GM08714 (cell line): ENCODE measurements around the gene CMTM1.
"Not testable (repeated sequence)": the region's sequence is repeated elsewhere in the genome, so short reads cannot be mapped to it uniquely, and the experiment has no call there.

Source experiments
- H3K4me3 ChIP-seq: fragments of 200-500 bp; sonication (Bioruptor generic); 2 replicates; pipeline ENCODE4 v1.5.1; 2014; ENCODE audit warnings: mild to moderate bottlenecking, low read length, inconsistent platforms
- ZNF274 ChIP-seq: IDR thresholded peaks from 2 replicates; pipeline ENCODE4 v1.6.1; 2012; ENCODE audit warnings: mild to moderate bottlenecking, low read depth, low read length

Gene CMTM1

DNA sequence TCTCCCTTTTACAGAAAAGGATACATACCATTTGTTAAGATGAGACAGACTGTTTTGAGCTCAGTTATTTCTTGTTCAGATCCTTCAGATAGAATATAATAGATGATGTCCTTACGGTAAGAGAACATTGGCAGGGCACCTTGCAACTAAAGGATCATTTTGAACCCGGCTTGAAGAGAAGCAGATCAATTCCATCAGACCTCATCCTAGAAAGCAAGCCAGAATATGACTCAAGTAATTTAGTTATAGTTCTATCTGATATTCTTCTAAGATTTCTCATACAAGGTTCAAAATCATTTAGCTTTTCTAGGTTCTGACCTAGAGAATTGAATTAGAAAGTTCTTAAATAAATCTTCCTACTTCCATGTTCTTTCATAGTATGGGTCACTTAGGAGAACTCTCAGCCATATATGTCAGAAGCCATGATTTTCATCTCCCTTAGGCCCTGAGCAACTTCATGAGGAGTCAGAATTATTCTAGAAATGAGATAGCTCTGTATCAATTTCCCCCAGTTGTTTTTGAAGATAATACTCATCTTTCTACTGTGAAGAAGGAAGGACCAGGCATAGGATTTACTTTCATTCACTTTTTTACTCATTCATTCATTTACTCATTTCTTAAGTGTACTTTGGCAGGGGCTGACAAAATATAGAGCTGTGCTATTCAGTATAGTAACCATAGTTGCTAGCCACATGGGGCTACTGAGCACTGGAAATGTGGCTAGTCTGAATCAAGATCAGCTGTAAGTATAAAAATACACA, 2.5 kb upstream of the CMTM1 start:
- TF ChIP-seq ZNF274, result no peak
- H3K4me3 ChIP-seq, result no peak overlapping the region

DNA sequence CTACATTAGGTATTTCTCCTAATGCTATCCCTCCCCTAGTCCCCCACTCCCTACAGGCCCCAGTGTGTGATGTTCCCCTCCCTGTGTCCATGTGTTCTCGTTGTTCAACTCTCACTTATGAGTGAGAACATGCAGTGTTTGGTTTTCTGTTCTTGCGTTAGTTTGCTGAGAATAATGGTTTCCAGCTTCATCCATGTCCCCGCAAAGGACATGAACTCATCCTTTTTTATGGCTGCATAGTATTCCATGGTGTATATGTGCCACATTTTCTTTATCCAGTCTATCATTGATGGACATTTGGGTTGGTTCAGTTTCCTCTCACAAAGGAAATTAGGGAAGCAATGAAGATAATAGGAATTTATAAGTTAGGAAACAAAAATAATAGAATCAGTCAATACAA, 1.0 kb downstream of the CMTM1 start:
- not testable (repeated sequence) for H3K4me3 ChIP-seq

DNA sequence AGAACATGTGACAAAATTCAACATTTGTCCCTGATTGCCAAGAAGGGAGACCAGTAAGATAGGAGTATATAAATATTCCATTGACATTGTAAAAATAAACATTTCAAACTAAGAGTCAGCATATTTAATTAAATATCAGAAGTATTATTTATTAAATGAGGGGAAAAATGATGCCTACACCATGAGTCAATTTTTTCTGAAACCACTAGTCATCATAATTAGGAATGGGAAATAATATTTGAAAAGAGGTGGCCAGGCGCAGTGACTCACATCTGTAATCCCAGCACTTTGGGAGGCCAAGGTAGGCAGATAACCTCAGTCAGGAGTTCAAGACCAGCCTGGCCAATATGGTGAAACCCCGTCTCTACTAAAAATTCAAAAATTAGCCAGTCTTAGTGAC, 2.1 kb downstream of the CMTM1 start:
- no peak for TF ChIP-seq ZNF274
- H3K4me3 ChIP-seq, result no peak overlapping the region

DNA sequence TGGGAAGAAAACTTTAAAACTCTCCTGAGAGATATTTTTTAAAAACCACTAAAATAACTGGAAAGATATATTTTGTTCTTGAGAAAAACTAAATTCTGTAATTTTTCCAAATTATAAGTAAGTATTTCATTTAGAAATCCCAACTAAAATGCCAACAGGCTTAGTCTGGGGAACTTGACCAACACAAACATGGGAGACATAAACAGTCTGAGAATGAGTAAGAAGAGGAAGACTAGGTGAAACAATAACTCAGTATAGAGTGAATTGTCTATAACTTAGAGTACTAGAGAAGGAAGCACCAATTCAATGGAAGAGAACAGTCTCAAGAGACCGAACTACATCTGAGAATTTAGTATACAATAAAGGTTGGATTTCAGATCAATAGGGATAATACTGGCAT, 2.9 kb downstream of the CMTM1 start:
- no peak overlapping the region for H3K4me3 ChIP-seq
- TF ChIP-seq ZNF274, result no peak

DNA sequence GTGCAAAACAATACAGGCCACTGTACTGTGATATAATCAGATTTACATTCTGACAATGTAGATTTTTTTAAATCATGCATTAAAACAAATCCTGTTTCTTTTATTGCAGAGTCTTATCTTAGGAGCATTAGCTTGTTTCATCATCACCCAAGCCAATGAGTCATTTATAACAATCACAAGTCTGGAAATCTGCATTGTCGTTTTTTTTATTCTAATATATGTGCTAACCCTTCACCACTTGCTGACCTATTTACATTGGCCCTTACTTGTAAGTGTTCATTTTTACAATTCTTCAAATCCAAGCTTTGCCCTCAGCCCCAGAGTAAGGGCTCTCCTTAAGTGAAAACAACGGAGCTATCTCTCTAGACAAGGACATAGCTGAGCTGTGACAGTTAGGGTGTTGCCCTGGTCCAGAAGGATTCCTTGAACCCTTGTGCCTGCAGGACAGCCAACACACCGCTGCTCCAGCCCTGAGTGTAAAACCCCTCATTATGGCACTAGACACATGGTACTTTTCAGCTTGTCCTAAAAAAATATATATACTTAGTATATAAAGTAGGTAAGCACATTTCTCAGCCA, 3.7 kb downstream of the CMTM1 start:
- H3K4me3 ChIP-seq, result no peak overlapping the region

DNA sequence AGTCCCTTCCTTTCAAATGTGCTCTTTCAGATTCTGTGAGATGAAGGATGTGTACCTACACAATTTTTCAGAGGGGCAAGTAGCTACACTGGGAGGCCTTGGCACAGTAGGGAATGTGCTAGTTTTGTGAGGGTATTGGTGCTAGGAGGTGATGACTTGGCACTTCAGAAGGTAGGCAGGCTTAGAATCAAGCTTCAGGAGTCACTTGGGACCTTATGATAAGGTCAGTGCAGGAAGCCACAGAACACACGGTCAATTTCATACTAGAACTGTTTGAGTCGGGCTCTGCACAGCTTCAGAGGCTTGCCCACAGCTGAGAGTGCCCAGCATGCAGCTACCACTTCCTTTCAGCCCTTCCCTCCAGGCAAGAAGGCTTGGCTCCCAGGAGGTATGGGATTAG, 6.1 kb downstream of the CMTM1 start:
- no peak for TF ChIP-seq ZNF274
- H3K4me3 ChIP-seq, result no peak overlapping the region

More for the DNA sequence above, 3.7 kb downstream of the CMTM1 start:
- no peak for TF ChIP-seq ZNF274

DNA sequence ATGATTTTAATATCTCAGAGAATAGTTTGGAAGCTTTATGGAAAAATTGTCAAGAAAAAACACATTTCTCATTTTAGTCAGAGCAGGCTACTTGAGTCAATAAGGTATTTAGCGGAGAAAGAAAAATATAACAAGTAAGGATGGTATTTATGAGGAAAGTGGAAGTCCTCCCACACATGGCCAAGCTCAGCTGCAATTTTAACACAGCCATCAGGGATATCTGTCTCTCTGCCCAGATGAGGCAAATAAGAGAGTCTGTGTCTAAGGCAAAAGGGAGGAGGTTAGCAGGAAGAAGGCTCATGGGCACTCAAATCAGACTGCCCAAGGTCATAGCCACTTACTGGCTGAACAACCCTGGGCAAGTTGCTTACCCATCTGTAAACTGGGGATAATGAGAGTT, 7.8 kb downstream of the CMTM1 start:
- H3K4me3 ChIP-seq, result no peak overlapping the region
- TF ChIP-seq ZNF274, result no peak

DNA sequence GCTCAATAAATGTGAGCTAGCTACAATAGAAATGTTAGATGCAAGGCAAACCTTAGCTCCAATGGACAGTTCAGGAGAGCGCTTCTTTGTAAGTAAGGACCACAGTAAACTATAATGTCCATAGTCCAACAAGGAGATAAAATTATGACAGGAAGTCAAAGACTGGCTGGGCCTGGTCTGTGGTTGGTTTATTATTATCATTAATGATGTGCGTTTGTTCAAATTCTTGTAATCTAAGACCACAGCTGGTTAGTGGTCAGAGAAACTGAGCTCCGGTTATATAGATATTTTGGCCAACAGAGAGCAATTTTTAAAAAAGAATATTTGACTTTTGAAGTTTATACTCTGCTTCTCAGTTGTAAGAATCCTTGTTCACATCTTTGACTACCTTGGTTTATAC, 8.3 kb downstream of the CMTM1 start:
- no peak overlapping the region for H3K4me3 ChIP-seq
- TF ChIP-seq ZNF274, result no peak

DNA sequence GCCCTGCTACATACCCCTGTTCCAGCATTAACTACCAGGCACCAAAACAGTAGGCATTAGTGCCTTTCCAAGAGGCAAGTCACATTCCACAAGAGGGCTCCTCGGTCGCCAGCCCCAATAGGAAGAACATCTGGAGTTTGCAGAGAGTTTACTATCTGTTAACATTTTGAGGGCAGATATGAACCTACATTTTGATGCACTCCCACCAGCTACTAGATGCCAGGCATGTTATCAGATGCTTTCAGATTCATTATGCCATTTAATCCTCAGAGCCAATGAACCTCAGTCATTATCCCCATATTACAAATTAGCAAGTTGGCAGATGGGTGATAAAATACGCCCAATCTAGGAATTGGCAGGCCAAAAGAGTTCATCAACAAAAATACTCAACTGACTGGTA, 8.8 kb downstream of the CMTM1 start:
- no peak overlapping the region for H3K4me3 ChIP-seq
- TF ChIP-seq ZNF274, result no peak

DNA sequence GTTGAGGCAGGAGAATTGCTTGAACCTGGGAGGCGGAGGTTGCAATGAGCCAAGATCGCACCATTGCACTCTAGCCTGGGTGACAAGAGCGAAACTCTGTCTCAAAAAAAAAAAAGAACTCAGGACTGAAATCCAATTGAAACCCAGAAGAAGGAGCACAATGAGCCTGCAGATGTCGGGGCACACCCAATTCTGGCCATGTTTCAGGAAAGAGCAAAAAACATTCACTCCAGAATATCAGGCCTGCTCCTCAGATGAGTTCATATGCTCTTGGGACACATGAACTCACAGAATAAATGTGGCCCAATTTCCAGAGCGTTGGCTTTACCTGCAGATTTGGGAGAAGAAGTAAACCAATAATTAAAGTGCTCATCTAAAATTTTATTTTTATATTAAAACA, 10.1 kb downstream of the CMTM1 start:
- no peak for TF ChIP-seq ZNF274
- no peak overlapping the region for H3K4me3 ChIP-seq

DNA sequence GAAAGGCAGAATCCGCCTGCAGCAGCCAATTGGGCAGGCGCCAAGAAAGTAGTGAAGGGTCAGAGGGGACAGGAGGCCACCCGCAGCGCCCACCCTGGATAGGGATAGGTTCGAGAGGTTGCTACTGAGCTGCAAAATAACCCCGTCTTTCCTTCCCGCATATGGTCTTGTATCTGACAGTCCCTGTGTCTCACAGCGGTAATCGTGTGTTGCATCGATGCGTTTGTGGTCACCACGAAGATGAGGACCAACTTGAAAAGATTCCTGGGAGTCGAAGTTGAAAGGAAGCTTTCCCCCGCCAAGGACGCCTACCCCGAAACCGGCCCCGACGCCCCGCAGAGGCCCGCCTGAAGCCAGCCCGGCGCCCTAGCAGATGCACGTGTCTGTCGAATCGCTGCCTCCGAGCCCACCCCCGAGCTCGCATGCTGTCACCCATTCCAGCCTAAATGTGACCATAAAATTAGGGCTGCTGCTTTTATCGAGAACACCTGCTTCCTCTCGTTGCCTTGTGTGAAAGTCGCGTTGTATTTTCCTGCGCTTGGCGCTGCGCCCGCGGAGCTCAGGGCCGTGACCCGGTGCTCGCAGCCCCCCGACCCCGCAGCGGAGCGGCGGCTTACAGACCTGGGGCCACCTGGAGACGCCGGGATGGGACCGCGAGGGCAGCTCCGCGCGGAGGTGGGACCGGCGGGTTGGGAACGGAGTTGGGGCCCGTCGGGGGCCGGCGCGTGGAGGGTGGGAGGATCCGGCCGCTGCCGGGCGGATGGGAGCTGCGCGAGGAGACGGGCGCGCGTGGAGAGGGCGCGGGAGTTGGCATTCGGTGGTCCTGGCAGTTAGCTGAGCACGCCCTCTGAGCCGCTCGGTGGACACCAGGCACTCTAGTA, 12.7 kb downstream of the CMTM1 start, which contains the start of gene CMTM2:
TSS of gene CMTM2 (plus strand) at position 813 of the 881 bp plus-strand sequence. CDS start 145 bp downstream, outside the sequence.
- TF ChIP-seq ZNF274, result no peak
- no peak within 1 kb of the TSS for H3K4me3 ChIP-seq

DNA sequence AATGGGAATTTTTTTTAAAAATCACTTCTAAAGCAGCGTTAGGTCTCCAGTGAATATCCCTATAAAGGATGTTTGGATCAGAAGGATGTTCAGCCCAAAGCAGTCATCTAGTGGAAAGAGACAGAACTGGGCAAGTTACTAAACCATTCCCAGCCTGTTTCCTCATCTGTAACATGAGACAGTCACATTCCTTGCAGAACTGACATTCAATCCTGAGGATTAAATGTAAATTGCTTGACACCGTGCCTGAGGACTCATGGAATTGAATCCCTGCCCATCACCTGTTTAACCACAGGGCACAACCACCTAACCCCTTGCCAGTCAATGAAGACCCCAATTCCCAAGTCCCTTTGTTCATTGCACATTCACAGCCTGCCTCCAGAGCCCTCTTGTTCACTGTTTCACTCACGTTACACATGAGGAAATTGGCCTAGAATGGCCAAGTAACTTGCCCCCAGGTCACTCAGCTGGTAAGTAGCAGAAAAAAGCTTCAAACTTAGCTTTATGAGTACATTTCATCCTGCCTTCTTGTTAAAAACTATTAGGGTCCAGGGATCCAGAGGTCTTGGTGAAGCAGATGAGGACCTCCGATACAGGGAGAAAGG, 14.5 kb downstream of the CMTM1 start:
- no peak for TF ChIP-seq ZNF274
- H3K4me3 ChIP-seq, result no peak overlapping the region

DNA sequence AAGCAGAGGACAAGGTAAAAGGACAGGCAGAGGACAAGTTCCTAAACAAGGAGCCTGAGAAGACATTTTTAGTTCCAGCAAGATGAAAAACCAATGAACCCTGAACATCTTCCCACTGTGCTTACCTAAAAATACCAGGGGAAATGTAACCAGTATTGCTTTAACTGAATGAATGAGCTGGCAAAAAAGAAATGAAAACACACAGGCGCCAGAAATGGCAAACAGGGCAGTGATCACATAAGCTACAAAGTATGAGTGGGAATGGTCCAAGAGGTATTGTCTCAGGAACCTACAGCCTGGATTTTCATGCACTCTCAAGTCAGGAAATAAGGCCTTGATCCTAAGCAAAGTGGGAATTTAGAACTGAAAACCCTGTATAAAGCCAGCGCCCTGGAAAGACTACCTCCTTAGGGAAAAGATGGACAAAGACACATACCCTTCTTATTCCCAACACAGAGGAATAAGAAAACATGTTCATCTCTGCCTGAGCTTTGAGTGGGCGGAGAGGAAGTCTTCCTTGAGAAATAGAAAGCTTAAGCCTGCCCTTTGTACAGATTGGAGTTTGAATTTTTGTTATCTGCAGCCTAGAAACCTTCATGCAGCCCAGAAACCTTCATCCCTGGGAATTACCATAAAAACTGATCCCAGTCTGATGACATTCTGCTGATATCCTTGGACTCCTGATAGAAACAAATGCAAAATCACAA, 15.2 kb downstream of the CMTM1 start:
- no peak for TF ChIP-seq ZNF274
- H3K4me3 ChIP-seq, result no peak overlapping the region

DNA sequence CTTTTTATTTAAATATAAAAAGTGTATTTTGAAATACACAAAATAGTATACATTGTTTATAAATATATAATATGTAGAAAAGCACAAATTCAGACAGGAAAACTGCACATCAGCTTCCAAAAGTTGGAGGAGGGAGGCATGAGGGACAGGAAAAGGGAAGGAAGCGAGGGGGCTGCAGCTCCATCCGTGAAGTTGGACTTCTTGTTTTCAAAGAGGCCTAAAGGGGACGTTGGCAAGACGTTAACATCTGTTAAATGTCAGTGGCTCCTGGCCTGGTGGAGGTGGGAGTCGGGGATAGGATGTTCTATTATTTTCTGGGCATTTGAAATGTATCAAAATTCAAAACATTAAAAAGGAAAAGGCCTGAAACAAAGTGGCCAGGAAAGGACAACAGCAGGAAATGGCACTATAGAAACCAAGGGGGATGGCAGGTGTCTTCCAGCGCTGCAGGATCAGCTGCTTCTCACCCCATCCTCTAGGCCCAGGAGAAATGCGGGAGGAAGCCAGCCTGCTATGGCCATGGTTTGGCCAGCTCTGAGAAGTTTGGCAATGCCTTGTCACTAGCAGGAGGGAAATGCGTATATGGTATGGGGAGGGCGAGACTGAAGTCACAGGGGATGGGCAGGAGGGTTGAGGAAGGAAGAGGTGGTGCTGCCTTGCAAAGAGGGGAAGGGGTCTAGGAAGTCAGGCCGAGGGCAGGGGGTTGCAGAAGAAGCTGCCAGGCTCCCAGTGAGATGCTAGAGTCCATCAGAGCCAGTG, 19.4 kb downstream of the CMTM1 start:
- no peak for TF ChIP-seq ZNF274
- H3K4me3 ChIP-seq, result no peak overlapping the region
